Measurements from ENCODE around the gene LSM5.

DNA sequence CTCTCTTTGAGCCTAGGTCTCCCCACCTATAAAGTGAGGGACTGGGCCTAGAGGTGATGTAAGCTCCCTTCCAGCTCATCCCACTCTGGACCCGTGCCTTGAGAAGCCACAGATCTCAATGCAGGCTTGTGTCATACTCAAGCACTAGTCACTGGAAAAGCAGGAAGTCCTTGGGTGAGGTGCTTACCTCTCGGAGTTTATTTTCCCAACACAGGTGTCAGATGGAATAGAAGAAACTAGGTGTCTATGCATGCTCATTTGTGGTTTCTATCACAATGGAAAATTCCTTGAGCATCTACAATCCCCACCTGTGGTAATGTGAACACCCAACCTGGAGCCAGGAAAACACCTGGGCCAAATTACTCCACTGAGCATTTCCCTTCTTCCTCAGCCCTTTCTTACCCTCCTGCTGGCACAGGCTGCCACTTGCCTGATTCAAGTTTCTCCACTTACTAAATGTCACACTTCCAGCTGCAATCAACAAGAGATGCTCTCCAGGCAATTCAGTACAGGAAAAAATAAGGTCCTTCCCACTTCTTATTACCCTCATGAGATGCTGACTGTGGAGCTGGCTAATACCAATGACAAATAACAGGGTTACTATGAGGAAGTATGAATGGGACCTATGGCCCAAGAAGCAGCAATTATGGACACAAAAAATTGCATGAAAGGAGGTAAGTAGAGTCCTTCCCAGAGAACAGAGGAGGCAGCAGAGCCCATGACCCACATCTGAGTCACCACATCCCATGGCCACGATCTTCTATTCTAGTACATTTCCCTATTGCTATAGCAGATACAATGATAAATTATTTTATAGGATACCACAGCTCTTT is 13.1 kb downstream of the LSM5 start:
- TF ChIP-seq POLR2A (IDR thresholded peaks at IDR 0.05; ENCODE audit: low read depth, low read length) (no peak), POLR2AphosphoS5 (IDR thresholded peaks at IDR 0.05; ENCODE audit: low read depth, low read length) (no peak), POU2F2 (IDR thresholded peaks at IDR 0.05; ENCODE audit: low read depth, low read length) (no peak)
